ENCODE measurements around the gene RNF208.

DNA sequence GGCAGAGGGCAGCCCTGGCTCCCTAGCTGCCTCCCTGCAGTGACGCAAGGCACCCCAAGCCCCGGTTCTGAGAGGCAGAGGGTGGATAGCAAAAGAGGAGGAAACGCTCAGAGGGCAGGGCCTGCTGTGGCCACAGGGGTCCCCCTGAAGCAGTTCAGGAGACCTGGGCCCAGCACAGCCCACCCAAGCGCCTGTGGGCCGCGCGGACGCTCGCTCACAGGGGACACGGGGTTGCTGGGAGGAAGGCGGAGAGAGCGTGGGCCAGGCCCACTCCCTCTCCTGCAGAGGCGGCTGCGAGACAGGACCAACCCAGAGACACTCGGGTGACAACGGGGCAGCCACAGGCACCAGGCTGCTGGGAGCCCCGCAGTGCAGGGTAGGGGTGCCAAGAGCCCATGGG lies 42.3 kb downstream of the RNF208 start:
- TF ChIP-seq POLR2A (IDR thresholded peaks at IDR 0.05) (no peak), CTCF (IDR thresholded peaks at IDR 0.05) (no peak)

Measured in adrenal gland (tissue), 5 donors.